GM19238 (cell line): ENCODE data around the gene NOLC1.

Source experiments
- DNase-seq: peaks from one replicate; pipeline ENCODE4 v3.0.0; 2011; ENCODE audit warnings: low spot score; ENCODE audit not compliant: insufficient read length

Gene NOLC1

GRCh38 chr10:102151774-102152544 is at the start of gene NOLC1:
NOLC1 (plus strand) TSS chr10:102152389; CDS start chr10:102152411, 22 bp downstream.
- DNase-seq = peak; percentile 90

- no peak for DNase-seq
Observed at GRCh38 chr10:102102421-102102820, 49.8 kb upstream of the NOLC1 start.

- DNase-seq = no peak
Observed at GRCh38 chr10:102106998-102107397, 45.2 kb upstream of the NOLC1 start.

GRCh38 chr10:102109166-102110116 is 42.7 kb upstream of the NOLC1 start:
- no peak for DNase-seq

- DNase-seq = no peak
Observed at GRCh38 chr10:102111276-102111675, 40.9 kb upstream of the NOLC1 start.

- no peak for DNase-seq
Observed at GRCh38 chr10:102112210-102112817, 39.9 kb upstream of the NOLC1 start.

GRCh38 chr10:102113261-102113955 is 38.8 kb upstream of the NOLC1 start:
- DNase-seq = no peak

- no peak for DNase-seq
Observed at GRCh38 chr10:102113956-102114857, 38.0 kb upstream of the NOLC1 start.

- peak; percentile 84 for DNase-seq
Observed at GRCh38 chr10:102114861-102115618, 37.1 kb upstream of the NOLC1 start.

GRCh38 chr10:102115775-102116174 is 36.4 kb upstream of the NOLC1 start:
- no peak for DNase-seq

- DNase-seq = no peak
Observed at GRCh38 chr10:102116656-102117055, 35.5 kb upstream of the NOLC1 start.

- no peak for DNase-seq
Observed at GRCh38 chr10:102117391-102118159, 34.6 kb upstream of the NOLC1 start.

GRCh38 chr10:102118867-102119266 is 33.3 kb upstream of the NOLC1 start:
- no peak for DNase-seq

GRCh38 chr10:102119417-102120141 is 32.6 kb upstream of the NOLC1 start:
- DNase-seq = peak; percentile 44

- DNase-seq = peak; percentile 79
Observed at GRCh38 chr10:102120142-102120990, 31.8 kb upstream of the NOLC1 start, which contains the start of gene LDB1. LDB1 (minus strand) TSS chr10:102120368; CDS start chr10:102120110, 258 bp downstream.

GRCh38 chr10:102120991-102121738 is 31.0 kb upstream of the NOLC1 start:
- DNase-seq = no peak
